ENCODE measurements around the gene ANLN.

GRCh38 chr7:36358589-36358988 lies 31.1 kb upstream of the ANLN start:
- no peak for TF ChIP-seq CTCF (conservative IDR thresholded peaks at IDR 0.05; ENCODE audit: low read depth in 2 of 2)
- TF ChIP-seq ZNF462 (CRISPR knock-in tag; IDR thresholded peaks at IDR 0.05), result no peak
- TF ChIP-seq EZH2 (IDR thresholded peaks at IDR 0.05; ENCODE audit: low read depth, unreplicated experiment), result no peak
- TF ChIP-seq REST (IDR thresholded peaks at IDR 0.05; ENCODE audit: unreplicated experiment), result no peak
- no peak for TF ChIP-seq NANOG (IDR thresholded peaks at IDR 0.05; ENCODE audit: borderline replicate concordance)
- no peak for TF ChIP-seq POLR2AphosphoS5 (IDR thresholded peaks at IDR 0.05; ENCODE audit: low read depth)
- TF ChIP-seq CREB1 (CRISPR knock-in tag; IDR thresholded peaks at IDR 0.05; ENCODE audit: low read depth), result no peak
- TF ChIP-seq EZH2phosphoT487 (IDR thresholded peaks at IDR 0.05; ENCODE audit: unreplicated experiment), result no peak
